Tibial nerve (tissue), 4 donors: ENCODE measurements around the gene APC2. TPM values are rescaled to one million over a fixed set of nuclear protein-coding genes. Genes with fewer than 3 reads are reported as not detected.

Source experiments
- DNase-seq, 2 donors: peaks; one replicate each; pipeline ENCODE4 v3.0.0-alpha.2; 2019; ENCODE audit warnings: low spot score in 2 of 2
- H3K27ac ChIP-seq, 4 donors: fragments of 200-600 bp; sonication (generic) in 3 of 4; one replicate each; pipeline ENCODE4 v1.5.1; 2017 to 2019; ENCODE audit warnings: mild to moderate bottlenecking in 1 of 4
- H3K27me3 ChIP-seq, 2 donors: fragments of 200-600 bp; sonication (generic) in 1 of 2; one replicate each; pipeline versions ENCODE4 v1.5.1 to v1.6.0; 2017 to 2019
- H3K36me3 ChIP-seq, 3 donors: fragments of 200-600 bp; sonication (generic); one replicate each; pipeline ENCODE4 v1.5.1; 2018 to 2019
- H3K4me1 ChIP-seq, 4 donors: fragments of 200-600 bp; sonication (generic) in 3 of 4; one replicate each; pipeline ENCODE4 v1.5.1; 2017 to 2019
- H3K4me3 ChIP-seq, 4 donors: fragments of 200-600 bp; sonication (generic) in 3 of 4; one replicate each; pipeline ENCODE4 v1.5.1; 2017 to 2019; ENCODE audit warnings: mild to moderate bottlenecking in 1 of 4, moderate library complexity in 1 of 4
- H3K9me3 ChIP-seq, 4 donors: fragments of 200-600 bp; sonication (generic) in 3 of 4; one replicate each; pipeline ENCODE4 v1.5.1; 2017 to 2019
- EP300 ChIP-seq, 2 donors: sonication (generic); formaldehyde crosslinking; IDR thresholded peaks; one replicate each; pipeline ENCODE4 v1.6.1; 2017; ENCODE audit warnings: antibody characterized with exemption in 2 of 2, mild to moderate bottlenecking in 1 of 2
- POLR2A ChIP-seq, 2 donors: fragments of 450-650 bp; IDR thresholded peaks; one replicate each; pipeline ENCODE4 v1.6.1; 2017; ENCODE audit warnings: antibody characterized with exemption in 2 of 2, mild to moderate bottlenecking in 2 of 2, moderate library complexity in 2 of 2
- WGBS, 2 donors: methylation state at CpG; one replicate each; pipeline ENCODE4 v1.1.5; 2018; 5-methylcytosine and 5-hydroxymethylcytosine counted together
- total RNA-seq, 4 donors: library from RNA; depleted of rRNA; stranded (reverse); fragments of >200 nt; gene quantifications; one replicate each; pipeline ENCODE4 v1.1.0, GENCODE V29; 2016
- TF ChIP-seq, protein P1 (sequence below), 5 experiments: fragments of 200-600 bp in 3 of 5; fragments of 450-650 bp in 2 of 5; sonication (generic) in 3 of 5; IDR thresholded peaks; one replicate each; pipeline ENCODE4 v1.5.1; 2016 to 2019; ENCODE audit warnings: antibody characterized with exemption in 5 of 5, mild to moderate bottlenecking in 3 of 5, moderate library complexity in 2 of 5

APC2 gene
- total RNA-seq, 4 donors from 2014 or later = 1.7 to 10.2 (median 4.2) TPM

DNA sequence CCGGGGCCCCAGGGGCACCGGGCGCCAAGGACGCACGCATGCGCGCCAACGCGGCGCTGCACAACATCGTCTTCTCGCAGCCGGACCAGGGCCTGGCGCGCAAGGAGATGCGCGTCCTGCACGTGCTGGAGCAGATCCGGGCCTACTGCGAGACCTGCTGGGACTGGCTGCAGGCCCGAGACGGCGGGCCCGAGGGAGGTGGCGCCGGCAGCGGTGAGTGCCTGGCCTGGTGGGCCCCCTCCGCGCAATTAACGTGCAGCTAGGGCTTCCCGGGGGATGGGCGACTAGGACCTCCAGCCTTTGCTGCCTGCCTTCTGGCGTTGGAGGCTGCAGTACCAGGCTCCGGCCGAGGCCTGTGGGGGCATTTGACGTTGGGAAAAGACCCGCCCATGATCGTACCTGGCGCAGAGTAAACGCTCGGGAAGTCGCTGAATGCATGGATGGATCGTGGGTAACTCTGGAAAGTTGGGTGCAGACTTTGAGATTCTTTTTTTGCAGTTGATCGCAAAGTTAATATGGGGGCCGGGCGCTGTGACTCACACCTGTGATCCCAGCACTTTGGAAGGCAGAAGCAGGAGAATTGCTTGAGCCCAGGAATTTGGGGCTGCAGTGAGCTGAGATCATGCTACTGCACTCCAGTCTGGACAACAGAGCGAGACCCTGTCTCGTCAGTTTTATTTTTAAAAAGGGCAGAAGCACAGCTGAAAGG, 7.3 kb downstream of the APC2 start:
- DNase-seq = no peak
- no peak overlapping the region for H3K4me3 ChIP-seq
- 35 to 43% methylated on average over 45 to 48 of the region's 48 CpGs for WGBS, 2 donors
- H3K4me1 ChIP-seq = peaks cover 0 to 46% (median 25%) of the 10 kb centered on the region in 4 donors
- no peaks in the 10 kb centered on the region for H3K9me3 ChIP-seq
- no peak for TF ChIP-seq EP300 (IDR thresholded peaks at IDR 0.05)
- no peak for TF ChIP-seq POLR2A (IDR thresholded peaks at IDR 0.05)
- TF ChIP-seq, protein P1, sequence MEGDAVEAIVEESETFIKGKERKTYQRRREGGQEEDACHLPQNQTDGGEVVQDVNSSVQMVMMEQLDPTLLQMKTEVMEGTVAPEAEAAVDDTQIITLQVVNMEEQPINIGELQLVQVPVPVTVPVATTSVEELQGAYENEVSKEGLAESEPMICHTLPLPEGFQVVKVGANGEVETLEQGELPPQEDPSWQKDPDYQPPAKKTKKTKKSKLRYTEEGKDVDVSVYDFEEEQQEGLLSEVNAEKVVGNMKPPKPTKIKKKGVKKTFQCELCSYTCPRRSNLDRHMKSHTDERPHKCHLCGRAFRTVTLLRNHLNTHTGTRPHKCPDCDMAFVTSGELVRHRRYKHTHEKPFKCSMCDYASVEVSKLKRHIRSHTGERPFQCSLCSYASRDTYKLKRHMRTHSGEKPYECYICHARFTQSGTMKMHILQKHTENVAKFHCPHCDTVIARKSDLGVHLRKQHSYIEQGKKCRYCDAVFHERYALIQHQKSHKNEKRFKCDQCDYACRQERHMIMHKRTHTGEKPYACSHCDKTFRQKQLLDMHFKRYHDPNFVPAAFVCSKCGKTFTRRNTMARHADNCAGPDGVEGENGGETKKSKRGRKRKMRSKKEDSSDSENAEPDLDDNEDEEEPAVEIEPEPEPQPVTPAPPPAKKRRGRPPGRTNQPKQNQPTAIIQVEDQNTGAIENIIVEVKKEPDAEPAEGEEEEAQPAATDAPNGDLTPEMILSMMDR (IDR thresholded peaks at IDR 0.05) = no peak
- H3K27me3 ChIP-seq = peaks cover 3 to 58% of the 10 kb centered on the region in 2 donors
- peaks cover 0 to 26% (median 0%) of the 10 kb centered on the region in 3 donors for H3K36me3 ChIP-seq
- no peak overlapping the region for H3K27ac ChIP-seq

DNA sequence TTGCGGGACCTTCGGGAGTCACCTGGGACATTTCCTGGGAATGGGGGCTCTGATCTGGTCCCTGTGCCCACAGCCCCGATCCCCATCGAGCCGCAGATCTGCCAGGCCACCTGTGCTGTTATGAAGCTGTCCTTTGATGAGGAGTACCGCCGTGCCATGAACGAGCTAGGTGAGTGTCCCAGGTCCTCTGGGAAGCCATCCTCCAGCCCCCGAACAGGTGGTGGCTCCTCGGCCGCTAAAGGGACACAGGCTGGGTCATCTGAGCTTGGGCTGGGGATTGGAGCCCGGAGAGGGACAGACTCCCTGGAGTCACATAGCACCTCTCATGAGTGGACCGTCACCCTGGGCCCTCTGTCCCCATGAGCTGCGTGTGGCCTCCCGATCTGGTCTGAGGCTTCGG, 8.0 kb downstream of the APC2 start:
- no peak overlapping the region for H3K4me3 ChIP-seq
- peaks cover 3 to 51% of the 10 kb centered on the region in 2 donors for H3K27me3 ChIP-seq
- H3K9me3 ChIP-seq = no peaks in the 10 kb centered on the region
- TF ChIP-seq EP300 (IDR thresholded peaks at IDR 0.05) (no peak), POLR2A (IDR thresholded peaks at IDR 0.05) (no peak)
- TF ChIP-seq, protein P1 (IDR thresholded peaks at IDR 0.05) = no peak
- H3K36me3 ChIP-seq = peaks cover 0 to 27% (median 0%) of the 10 kb centered on the region in 3 donors
- DNase-seq = no peak
- WGBS, 2 donors = 80 to 88% methylated on average over 4 to 7 of the region's 16 CpGs
- H3K4me1 ChIP-seq = peaks cover 0 to 39% (median 20%) of the 10 kb centered on the region in 4 donors
- no peak overlapping the region for H3K27ac ChIP-seq

DNA sequence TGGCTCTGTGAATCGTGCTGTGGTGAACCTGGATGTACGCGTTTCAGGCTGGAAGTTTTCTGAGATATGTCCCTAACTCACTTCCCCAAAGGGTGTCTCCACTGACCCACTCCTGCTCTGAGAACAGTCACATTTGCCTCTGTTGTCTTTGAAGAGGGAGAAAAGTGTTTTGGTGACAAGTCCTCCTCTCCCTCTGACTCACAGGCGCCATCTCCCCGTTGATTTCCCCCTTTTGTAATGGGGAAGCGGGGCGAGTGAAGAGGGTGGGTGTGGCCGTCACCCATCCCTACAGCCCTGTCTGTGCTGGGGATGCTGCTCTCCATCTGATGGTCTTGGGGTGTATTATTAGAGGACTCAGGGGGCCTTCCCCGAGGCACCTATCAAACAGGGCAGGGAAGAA, 9.6 kb downstream of the APC2 start:
- Histone ChIP-seq H3K27me3 (peaks cover 3 to 35% of the 10 kb centered on the region in 2 donors), H3K36me3 (peaks cover 0 to 27% (median 0%) of the 10 kb centered on the region in 3 donors), H3K9me3 (no peaks in the 10 kb centered on the region), H3K27ac (no peak overlapping the region), H3K4me1 (peaks cover 0 to 26% (median 8%) of the 10 kb centered on the region in 4 donors), H3K4me3 (no peak overlapping the region)
- WGBS, 2 donors = 69 to 81% methylated on average over 9 of the region's 9 CpGs
- no peak for TF ChIP-seq EP300 (IDR thresholded peaks at IDR 0.05)
- TF ChIP-seq POLR2A (IDR thresholded peaks at IDR 0.05) = no peak
- TF ChIP-seq, protein P1 (IDR thresholded peaks at IDR 0.05) = no peak
- DNase-seq = no peak

DNA sequence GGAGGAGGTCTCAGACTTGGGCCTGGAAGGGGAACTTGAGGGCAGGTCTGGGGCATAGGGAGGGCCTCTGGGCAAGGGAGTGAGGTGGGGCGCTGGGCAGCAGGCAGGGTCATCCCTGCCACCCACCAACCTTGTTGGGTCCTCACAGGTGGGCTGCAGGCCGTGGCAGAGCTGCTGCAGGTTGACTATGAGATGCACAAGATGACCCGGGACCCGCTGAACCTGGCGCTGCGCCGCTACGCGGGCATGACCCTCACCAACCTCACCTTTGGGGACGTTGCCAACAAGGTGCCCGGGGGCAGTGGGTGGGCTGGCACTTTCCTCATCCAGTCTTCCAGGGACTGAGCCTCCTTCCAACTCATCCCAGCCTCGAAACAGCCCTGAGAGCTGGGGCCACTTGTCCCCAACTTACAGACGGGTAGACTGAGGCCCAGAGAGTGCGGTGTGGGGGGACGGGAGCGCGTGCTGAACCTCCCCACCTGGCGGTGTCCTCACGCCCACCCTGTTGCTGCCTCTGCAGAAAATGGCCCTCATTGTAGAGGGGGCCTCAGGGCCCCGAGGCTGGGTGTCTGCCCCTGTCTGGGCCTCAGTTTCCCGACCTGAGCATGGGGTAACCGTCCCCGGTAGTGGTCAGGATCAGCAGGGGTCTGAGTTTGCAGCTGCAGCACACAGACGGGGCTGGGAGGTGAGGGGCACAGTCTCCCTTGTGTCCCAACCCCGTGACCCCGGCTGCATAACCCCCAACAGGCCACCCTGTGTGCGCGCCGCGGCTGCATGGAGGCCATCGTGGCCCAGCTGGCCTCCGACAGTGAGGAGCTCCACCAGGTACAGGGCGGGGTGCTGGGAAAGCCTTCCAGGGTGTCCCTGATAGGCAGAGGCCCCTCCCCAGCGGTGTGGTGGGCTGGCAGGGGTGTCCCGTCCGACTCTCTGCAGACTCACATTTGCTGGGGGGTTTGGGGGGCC, 10.4 kb downstream of the APC2 start:
- Histone ChIP-seq H3K4me1 (peaks cover 0 to 20% (median 4%) of the 10 kb centered on the region in 4 donors), H3K27me3 (peaks cover 3 to 26% of the 10 kb centered on the region in 2 donors), H3K9me3 (no peaks in the 10 kb centered on the region), H3K27ac (no peak overlapping the region), H3K36me3 (peaks cover 0 to 30% (median 0%) of the 10 kb centered on the region in 3 donors), H3K4me3 (no peak overlapping the region)
- WGBS, 2 donors = 90 to 92% methylated on average over 14 to 32 of the region's 36 CpGs
- TF ChIP-seq, protein P1 (IDR thresholded peaks at IDR 0.05) = no peak
- TF ChIP-seq POLR2A (IDR thresholded peaks at IDR 0.05) (no peak), EP300 (IDR thresholded peaks at IDR 0.05) (no peak)
- DNase-seq = no peak
